GM21576 (cell line): ENCODE results near the gene TRIM42.
A peak's percentile ranks its signal among the peaks of the same experiment; 100 is the strongest.

Experiments
- ATAC-seq: cut with Tn5 transposase; IDR thresholded peaks from one replicate; pipeline ENCODE4 v1.9.1; 2021; ENCODE audit warnings: mild to moderate bottlenecking, moderate library complexity; ENCODE audit not compliant: unreplicated experiment

The TRIM42 gene

DNA sequence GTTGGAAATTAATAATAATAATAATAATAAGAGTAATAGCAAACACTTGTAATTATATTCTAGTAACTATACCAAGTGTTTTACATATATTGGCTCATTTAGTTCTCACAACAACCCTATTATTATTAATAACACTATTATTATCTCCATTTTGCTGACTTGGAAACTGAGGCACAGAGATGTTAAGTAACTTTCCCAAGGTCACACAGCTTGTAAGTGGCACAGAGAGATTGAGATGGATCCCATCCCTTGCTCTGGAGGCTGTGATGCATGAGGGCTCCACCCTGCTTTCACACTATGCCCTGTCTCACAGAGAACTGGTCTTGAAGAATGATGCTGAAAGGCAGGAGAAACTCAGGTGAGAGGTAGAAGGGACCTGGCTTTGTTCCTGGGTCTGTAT, 31.9 kb downstream of the TRIM42 start:
- no peak for ATAC-seq

DNA sequence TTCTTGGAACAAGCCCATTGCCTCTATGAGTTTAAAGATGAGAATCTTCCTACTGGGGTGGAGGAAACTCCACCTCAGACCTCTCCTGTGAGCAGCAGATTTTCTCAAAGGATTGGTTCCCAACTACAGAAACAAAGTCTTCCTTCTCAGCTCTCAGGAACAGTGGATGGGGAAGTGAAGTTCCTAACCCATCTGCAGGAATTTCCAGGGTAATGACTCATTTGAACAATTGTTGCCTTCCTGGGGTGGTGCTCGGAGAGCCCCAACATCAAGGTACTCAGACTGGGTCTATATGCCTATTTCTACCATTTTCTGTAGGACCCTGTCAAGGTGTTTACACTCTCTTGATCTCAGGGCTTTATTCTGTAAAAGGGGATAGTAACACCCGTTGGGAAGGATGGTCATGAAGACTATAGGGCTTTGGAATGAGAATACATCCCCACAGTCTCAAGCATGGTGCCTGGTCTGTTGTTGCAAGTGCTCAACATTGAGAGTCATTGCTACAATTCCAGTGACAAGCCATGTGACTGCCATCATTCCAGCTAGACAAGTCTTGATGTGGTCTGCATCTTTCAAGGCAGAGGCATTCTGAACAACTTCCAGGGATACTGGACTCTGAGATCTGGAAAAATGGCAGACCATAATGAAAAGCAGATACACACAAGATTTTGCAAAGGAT, 33.0 kb downstream of the TRIM42 start:
- ATAC-seq, result no peak

DNA sequence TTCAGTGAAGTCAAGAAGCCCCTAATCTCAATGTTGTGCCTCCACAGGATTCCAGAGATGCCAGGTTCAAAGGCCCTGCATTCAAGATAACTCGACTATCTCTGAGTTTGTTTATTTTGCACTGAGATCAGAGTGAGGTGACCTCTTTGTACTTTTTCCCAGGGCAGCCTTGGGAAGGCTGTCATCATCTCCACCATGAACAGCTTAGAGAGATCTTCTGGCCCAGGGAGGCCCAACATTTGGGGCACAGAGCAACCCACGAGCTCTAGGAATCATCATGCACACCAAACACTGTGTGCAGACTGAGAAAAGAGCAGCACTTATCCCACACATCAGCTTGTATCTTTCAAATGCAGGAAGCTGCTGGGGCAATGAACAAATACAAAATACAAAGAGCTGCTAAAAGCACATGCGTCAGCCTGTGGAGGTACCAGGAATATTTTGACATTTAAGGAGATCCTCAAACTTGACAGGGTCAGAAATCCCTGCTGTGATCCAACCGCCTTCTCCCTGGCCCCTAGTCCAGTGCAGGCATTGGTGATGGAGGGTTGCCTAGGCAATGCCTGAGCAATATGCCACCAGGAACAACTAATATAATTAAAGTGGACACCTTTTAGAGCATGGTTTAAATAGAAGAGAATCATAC, 33.6 kb downstream of the TRIM42 start:
- ATAC-seq, result no peak

DNA sequence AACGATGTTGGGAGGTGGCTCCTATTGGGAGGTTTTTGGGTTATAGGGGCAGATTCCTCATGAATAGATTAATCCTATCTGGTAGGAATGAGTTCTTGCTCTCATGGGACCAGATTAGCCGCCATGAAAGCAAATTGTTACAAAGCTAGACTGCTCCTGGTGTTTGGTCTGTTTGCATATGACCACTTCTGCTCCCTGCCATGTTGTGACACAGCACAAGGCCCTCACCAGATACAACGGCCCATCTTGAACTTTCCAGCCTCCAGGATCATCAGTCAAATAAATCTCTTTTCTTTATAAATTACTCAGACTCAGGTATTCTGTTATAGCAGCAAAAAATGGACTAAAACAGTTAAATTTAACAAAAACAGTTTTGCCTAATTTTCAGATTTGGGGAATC, 34.4 kb downstream of the TRIM42 start:
- ATAC-seq, result no peak

DNA sequence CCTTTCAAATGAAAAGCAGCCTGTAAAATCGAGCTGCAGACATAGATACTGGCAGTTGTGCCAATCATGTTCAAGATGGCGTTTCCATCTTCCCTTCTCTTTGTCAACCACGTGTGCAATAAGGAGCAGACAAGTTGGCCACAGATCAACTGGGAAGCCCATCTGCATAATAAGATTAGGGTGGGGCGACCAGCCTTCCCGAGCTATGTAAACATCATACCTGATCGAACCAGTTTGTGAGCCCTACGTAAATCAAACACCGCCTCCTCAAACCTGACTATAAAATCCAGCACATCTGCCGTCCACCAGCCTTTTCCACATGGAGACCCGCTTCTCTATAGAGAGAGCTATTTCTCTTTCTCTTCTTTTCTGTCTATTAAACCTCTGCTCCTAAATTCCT, 37.2 kb downstream of the TRIM42 start:
- no peak for ATAC-seq

DNA sequence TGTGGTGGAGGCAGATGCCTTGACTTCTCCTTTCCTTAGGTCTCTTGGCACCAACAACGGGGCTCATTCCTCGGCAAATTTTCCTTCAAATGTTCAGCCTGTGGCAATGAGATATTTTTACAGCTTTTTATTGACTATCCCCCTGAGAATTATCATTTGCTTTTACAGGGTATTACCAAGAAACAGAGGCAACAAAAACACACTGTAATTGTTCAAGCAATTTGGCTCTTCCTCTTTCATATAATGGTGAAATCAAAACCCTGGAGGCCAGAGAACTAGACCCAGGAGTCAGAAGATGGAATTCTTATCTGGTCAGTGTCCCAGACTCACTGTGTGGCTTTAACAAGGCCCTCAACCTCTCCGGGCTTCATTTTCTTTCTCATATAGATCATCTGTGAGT, 40.1 kb downstream of the TRIM42 start:
- ATAC-seq, result no peak

DNA sequence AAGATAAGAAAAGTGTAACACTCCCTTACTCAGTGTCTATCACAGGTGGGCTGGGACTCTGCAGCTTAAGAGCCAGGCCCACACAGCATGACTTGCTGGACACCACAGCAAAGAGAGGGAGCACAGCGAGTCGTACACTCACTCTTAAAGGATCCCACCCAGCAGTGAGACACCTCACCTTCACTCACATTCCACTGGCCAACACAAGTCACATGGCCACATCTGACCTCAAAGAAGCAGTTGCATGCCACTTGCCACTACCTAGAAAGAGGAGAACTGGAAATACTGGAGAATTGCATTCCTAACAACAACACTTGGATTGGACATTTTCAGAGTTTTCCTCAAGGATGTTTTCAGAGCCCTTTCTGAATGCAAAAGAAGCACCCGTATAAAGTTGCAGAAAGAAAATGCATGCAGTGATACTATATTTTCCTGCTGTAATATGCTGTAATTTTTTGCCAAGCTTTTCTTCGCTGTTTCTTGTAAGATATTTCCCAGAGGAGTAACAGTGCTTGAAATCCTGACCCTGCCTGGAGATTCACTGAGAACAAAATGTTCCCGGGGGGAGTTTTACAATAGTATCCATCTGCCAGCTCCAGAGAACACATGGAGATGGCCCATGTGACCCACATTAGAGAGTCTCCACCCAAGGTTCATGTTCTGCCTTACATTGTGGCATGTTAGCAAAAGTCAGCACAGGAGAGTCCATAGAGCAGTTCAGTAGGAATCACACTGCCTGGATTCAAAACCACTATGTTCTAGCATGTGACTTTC, 42.2 kb downstream of the TRIM42 start:
- ATAC-seq, result no peak

DNA sequence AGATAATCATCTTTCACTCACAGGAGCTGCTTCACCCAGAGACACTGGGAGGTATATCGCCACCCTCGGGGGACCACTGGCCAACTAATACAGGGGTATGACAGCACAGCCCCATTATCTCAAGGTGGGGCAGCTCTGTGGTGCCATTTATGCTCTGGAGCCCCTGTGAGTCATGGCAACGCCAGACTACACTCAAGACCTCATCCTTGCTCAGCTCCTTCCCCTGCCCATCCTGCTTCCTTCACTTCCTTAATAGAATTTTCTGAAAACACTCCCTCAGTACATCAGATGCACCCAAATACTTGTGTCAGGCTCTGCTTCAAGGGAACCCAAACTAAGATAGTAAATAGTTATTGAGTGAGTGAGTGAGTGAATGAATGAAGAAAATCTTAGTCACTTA, 45.7 kb downstream of the TRIM42 start:
- ATAC-seq, result no peak

DNA sequence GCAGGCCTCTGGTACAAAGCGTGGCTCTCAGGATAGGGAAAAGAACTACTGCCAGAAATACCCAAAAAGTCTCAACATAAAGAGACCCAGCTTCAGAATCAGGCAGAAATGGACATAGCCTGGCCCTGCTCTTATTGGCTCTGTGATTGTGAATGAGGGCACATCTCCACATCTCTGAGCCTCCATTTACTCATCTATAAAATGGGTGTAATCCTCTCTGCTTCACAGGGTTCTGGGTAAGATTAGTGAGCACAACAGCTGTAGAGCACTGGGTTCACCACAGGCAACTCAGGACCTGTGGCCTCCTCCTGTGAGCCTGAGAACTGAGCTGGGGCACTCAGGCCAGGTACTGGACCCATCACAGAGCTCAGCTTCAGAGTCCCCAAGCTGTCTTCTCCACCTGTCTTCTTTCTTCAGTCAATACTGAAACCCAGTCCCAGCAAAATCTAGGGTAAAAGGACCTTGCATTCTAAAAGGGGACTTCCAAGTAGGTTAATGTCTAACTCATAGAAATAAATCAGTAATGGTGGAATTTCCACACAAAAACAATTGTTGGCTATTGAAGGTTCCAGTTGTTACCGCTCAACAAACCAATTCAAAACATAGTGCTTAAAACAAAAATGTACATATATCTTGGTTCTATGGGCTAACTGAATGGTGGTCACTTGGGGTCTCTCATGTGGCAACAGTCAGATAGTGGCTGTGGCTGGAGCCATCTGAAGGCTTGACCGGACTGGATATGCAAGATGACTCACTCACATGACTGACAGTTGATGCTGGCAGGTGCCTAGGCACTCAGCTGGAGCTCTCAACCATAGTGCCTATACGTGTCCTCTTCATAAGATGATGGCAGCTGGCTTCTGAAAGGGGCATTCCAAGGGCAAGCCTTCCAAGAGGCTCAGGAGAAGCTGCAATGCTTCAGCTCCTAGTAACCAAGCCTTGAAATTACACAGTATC, 47.3 kb downstream of the TRIM42 start:
- ATAC-seq, result peak; percentile 46

DNA sequence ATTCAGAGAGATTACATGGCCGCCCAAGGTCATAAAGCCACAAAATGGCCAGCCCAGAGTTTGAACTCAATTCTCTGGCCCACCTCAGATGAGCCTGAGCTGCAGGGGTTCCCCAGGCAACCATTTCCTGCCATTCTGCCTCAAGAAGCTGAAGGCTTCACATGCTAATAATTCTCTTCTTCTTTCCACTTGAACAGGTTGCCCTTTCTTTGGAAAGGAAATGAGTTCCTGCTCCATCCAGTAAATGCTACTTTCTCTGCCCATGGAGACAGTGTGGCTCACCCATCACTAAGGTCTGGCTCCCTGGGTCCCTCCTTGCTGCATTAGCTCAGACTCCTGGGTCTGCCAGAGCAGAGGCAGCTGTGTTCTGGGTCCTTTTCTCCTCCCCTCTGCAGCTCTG, 48.2 kb downstream of the TRIM42 start:
- no peak for ATAC-seq

DNA sequence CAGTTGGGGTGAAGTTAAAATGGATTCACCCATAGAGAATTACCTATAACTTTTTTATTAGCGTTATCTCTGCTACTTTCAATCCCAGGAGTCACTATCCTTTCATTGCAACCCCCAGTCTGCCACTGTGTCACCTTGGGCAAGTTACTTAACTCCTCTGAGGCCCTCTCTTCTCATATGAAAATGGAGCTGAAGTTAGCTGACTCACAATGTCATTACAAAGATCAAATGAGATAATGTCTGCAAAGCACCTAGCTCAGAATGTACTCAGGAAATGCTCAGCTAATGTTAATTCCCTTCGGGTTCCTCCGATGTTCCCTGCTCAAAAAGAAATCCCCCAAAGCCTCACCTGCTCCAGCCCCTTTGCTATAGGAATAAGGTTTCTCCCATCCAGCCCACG, 50.0 kb downstream of the TRIM42 start:
- ATAC-seq, result no peak

DNA sequence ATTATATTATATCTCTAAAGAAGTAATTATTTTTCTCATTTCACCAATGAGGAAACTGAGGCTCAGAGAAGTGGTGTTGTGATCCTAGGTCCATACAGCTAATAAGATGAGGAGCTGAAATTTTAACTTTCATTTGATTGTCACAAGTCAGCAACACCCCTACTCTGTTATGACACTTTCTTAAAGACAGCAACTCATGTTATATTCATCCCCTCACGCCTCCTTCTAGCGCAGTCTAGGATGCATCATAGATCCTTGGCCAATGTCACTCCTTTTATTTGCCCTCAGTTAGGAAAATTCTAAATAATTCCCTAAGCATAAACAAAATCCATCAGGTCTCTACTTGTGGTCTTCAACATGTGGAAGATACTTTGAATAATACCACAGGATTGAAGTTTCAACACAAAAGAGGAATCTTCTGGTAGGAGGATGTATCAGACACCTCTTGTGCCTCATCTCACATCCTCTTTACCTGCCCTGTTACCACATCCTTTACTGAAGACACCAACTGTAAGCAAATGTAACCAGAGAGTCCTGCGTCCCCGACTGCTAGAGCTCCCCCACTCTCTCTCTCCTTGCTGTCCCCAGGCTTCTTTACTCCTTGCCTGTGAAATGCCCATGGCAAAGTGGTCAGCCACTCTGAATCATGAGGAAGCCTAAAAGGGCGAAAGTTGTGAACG, 53.7 kb downstream of the TRIM42 start:
- peak; percentile 80 for ATAC-seq

DNA sequence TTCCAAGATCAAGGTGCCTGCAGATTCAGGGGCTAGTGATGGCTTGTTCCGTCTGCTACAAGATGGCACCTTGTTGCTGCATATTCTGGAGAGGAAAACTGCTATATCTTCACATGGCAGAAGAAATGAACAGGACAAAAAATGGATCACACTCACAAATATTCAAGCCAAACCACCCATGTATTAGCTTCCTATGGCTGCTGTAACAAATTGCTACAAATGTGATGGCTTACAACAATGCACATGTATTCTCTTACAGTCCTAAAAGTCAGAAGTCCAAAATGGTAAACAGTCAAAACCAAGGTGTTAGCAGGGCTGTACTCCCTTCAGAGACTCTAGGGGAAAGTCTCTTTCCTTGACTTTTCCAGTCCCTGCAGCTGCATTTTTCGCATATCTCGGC, 55.8 kb downstream of the TRIM42 start:
- no peak for ATAC-seq

DNA sequence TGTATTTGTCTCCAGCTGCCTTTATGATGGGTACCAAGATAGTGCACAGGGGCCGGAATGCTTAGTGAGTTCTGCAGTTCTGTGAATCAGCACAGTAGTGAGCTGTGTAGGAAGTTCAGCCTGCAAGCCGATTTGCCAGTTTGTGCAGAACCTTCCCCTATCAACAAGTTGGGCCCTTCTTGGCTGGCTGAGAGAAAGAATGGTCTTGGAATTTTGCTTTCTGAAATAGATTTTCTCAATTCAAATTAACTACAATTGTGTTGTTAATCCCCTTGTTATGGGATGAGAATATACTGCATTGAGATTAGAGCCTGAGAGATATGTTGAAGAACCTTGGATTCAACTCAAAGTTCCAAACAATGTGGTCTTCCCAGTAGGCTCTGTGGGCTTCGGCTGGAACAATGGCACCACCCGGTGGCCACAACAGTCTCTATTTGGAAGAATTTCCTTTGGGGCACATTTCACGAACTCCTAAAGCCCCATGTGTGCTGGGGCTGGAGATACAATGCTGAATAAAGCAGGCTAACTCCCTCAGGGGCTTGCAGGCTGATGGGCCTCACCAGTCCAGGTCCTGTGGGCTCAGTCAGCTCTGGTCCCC, 59.1 kb downstream of the TRIM42 start:
- ATAC-seq, result no peak

DNA sequence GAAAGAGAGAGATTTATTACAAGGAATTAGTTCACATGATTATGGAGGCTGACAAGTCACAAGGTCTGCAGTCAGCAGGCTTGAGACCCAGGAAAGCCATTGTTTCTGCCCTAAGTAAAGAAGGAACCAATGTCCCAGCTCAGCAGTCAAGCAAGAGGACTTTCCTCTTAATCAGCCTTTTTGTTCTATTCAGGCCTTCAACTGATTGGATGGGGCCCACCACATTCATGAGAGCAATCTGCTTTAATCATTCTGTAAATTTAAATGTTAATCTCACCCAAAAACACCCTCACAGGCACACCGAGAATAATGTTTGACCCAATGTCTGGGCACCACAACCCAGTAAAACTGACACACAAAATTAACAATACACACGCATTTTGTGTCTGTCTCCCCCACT, 64.3 kb downstream of the TRIM42 start:
- ATAC-seq, result no peak

DNA sequence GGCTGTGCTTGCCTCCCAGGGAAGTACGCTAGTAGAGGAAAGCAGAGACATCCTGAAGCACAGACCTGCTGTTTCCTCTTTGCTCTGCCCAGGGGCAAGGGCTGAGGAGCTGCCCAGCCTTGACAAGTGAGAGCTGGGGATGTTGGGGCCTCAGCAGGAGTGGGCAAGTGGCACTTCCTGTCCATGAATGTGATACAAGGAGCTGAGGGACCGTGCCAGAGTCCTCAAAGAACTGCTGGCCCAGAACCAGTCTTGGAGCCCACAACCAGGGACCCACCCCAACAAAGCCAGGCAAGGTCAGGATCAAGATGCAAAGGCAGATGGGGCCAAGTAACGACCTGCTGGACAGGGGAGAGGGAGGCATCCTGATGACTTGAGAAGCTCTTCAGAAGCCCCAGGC, 70.3 kb downstream of the TRIM42 start:
- no peak for ATAC-seq

DNA sequence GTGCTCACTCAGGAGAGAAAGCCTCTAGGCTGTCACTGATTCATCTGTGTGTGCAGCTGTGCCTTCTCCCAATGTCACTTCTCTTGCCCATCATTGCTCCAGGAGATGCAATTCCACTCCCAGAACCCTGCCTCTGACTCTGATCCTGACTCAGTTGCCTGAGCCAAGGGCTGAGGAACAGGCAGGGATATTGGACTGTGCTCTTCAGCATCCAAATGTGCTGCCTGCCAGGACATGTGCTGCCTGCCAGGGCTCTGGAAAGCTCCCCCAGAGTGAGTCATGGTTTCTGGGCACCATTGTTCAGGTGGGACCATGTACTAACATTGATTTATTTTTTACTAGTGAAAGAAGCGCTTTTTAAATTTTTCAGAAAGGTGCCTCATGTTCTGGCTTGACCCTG, 71.0 kb downstream of the TRIM42 start:
- ATAC-seq, result no peak
